ENCODE measurements around the gene TRIP12. TPM values are rescaled to one million over a fixed set of nuclear protein-coding genes. Genes with fewer than 3 reads are reported as not detected.

The TRIP12 gene
- total RNA-seq, 4 donors from 2014 or later = 156 to 182 (median 168) TPM

DNA sequence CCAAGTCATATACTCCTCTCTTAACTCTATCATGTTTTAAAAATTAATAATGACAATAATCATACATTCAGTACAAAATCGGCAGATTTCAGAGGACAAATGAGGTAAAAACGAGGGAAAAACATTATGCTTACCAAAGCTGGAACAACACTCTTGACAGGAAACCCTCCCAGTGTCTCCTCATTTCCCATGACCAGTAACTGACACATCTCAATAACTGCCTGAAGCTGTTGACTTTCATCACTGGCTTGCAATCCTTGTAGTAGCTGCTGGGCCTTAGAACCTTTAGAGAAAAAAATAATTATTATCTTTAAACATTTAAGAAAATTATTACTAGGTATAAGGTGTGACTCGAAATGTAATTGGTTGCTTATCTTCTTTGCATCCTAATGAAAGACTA is 103.6 kb downstream of the TRIP12 start:
- Histone ChIP-seq H3K27ac (replicated peaks in 1 of 4) (no peak overlapping the region), H3K36me3 (peaks cover 31 to 61% (median 46%) of the 10 kb centered on the region in 4 donors), H3K4me3 (no peak overlapping the region), H3K9me3 (no peaks in the 10 kb centered on the region), H3K4me1 (no peaks in the 10 kb centered on the region), H3K27me3 (no peaks in the 10 kb centered on the region)
- intact Hi-C loops (cut with DNase I) = no loop called here
- TF ChIP-seq POLR2A (IDR thresholded peaks at IDR 0.05; ENCODE audit: low read depth) (no peak), POLR2AphosphoS5 (IDR thresholded peaks at IDR 0.05) (no peak), EP300 (IDR thresholded peaks at IDR 0.05) (no peak)
- TF ChIP-seq, protein P1, sequence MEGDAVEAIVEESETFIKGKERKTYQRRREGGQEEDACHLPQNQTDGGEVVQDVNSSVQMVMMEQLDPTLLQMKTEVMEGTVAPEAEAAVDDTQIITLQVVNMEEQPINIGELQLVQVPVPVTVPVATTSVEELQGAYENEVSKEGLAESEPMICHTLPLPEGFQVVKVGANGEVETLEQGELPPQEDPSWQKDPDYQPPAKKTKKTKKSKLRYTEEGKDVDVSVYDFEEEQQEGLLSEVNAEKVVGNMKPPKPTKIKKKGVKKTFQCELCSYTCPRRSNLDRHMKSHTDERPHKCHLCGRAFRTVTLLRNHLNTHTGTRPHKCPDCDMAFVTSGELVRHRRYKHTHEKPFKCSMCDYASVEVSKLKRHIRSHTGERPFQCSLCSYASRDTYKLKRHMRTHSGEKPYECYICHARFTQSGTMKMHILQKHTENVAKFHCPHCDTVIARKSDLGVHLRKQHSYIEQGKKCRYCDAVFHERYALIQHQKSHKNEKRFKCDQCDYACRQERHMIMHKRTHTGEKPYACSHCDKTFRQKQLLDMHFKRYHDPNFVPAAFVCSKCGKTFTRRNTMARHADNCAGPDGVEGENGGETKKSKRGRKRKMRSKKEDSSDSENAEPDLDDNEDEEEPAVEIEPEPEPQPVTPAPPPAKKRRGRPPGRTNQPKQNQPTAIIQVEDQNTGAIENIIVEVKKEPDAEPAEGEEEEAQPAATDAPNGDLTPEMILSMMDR (IDR thresholded peaks at IDR 0.05) = no peak
- DNase-seq (ENCODE audit: extremely low spot score) = no peak
- WGBS = 86% methylated on average over 3 of the region's 3 CpGs

GRCh38 chr2:229815858-229816257 is 106.0 kb downstream of the TRIP12 start:
- Histone ChIP-seq H3K4me3 (no peak overlapping the region), H3K27me3 (no peaks in the 10 kb centered on the region), H3K4me1 (peaks cover 0 to 5% (median 0%) of the 10 kb centered on the region in 4 donors), H3K9me3 (no peaks in the 10 kb centered on the region), H3K27ac (replicated peaks in 1 of 4) (no peak overlapping the region), H3K36me3 (peaks cover 37 to 75% (median 51%) of the 10 kb centered on the region in 4 donors)
- DNase-seq (ENCODE audit: extremely low spot score) = no peak
- 63% methylated on average over 1 of the region's 1 CpG for WGBS
- no peak for TF ChIP-seq POLR2A (IDR thresholded peaks at IDR 0.05; ENCODE audit: low read depth)
- TF ChIP-seq, protein P1 (IDR thresholded peaks at IDR 0.05) = no peak
- no peak for TF ChIP-seq EP300 (IDR thresholded peaks at IDR 0.05)
- no peak for TF ChIP-seq POLR2AphosphoS5 (IDR thresholded peaks at IDR 0.05)
- intact Hi-C loops (cut with DNase I) = no loop called here

GRCh38 chr2:229815342-229815741 is 106.5 kb downstream of the TRIP12 start:
- no peak overlapping the region for H3K4me3 ChIP-seq
- H3K9me3 ChIP-seq = no peaks in the 10 kb centered on the region
- WGBS = 70% methylated on average over 4 of the region's 4 CpGs
- H3K27me3 ChIP-seq = no peaks in the 10 kb centered on the region
- TF ChIP-seq POLR2A (IDR thresholded peaks at IDR 0.05; ENCODE audit: low read depth) = no peak
- TF ChIP-seq, protein P1 (IDR thresholded peaks at IDR 0.05) = no peak
- TF ChIP-seq EP300 (IDR thresholded peaks at IDR 0.05) = no peak
- TF ChIP-seq POLR2AphosphoS5 (IDR thresholded peaks at IDR 0.05) = no peak
- peaks cover 37 to 80% (median 54%) of the 10 kb centered on the region in 4 donors for H3K36me3 ChIP-seq
- H3K4me1 ChIP-seq = peaks cover 0 to 5% (median 0%) of the 10 kb centered on the region in 4 donors
- no peak for DNase-seq (ENCODE audit: extremely low spot score)
- H3K27ac ChIP-seq (replicated peaks in 1 of 4) = no peak overlapping the region
- intact Hi-C loops (cut with DNase I) = no loop called here

GRCh38 chr2:229810786-229811185 is 111.0 kb downstream of the TRIP12 start:
- Histone ChIP-seq H3K27me3 (no peaks in the 10 kb centered on the region), H3K4me1 (peaks cover 0 to 5% (median 0%) of the 10 kb centered on the region in 4 donors), H3K36me3 (peaks cover 39 to 94% (median 74%) of the 10 kb centered on the region in 4 donors), H3K4me3 (no peak overlapping the region), H3K27ac (replicated peaks in 1 of 4) (no peak overlapping the region), H3K9me3 (no peaks in the 10 kb centered on the region)
- WGBS = 81% methylated on average over 3 of the region's 3 CpGs
- DNase-seq (ENCODE audit: extremely low spot score) = no peak
- intact Hi-C loops (cut with DNase I) = no loop called here
- TF ChIP-seq, protein P1 (IDR thresholded peaks at IDR 0.05) = no peak
- no peak for TF ChIP-seq EP300 (IDR thresholded peaks at IDR 0.05)
- TF ChIP-seq POLR2AphosphoS5 (IDR thresholded peaks at IDR 0.05) = peak in 1 of 2 donors; percentile 9

DNA sequence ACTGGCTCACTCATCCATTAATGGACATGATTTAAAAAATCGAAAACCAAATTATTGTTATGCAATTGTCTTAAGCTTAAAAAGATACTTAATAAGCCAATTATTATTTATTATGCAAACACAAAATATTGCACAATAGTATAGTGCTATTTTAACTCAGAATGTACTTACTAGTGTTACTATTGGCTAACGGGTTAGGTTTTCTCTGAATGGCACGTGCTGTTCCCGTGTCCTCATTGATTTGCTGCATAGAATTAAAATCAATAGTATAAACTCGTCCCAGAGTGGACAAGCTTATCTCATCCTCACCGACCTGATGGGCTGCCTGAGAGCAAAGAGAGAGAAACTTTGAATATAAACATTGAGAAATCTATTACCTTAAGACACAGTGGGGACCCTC is 116.2 kb downstream of the TRIP12 start:
- no peak overlapping the region for H3K27ac ChIP-seq (replicated peaks in 1 of 4)
- H3K4me3 ChIP-seq = no peak overlapping the region
- WGBS = 90% methylated on average over 6 of the region's 6 CpGs
- intact Hi-C loops (cut with DNase I) = no loop called here
- no peaks in the 10 kb centered on the region for H3K9me3 ChIP-seq
- no peaks in the 10 kb centered on the region for H3K27me3 ChIP-seq
- DNase-seq (ENCODE audit: extremely low spot score) = no peak
- peaks cover 18 to 93% (median 73%) of the 10 kb centered on the region in 4 donors for H3K36me3 ChIP-seq
- H3K4me1 ChIP-seq = peaks cover 0 to 8% (median 7%) of the 10 kb centered on the region in 4 donors
- no peak for TF ChIP-seq POLR2AphosphoS5 (IDR thresholded peaks at IDR 0.05)
- no peak for TF ChIP-seq POLR2A (IDR thresholded peaks at IDR 0.05; ENCODE audit: low read depth)
- no peak for TF ChIP-seq EP300 (IDR thresholded peaks at IDR 0.05)
- TF ChIP-seq, protein P1 (IDR thresholded peaks at IDR 0.05) = no peak

Measured in esophagus muscularis mucosa (tissue), 4 donors.